ENCODE measurements around the gene PDCD2L.

The PDCD2L gene

DNA sequence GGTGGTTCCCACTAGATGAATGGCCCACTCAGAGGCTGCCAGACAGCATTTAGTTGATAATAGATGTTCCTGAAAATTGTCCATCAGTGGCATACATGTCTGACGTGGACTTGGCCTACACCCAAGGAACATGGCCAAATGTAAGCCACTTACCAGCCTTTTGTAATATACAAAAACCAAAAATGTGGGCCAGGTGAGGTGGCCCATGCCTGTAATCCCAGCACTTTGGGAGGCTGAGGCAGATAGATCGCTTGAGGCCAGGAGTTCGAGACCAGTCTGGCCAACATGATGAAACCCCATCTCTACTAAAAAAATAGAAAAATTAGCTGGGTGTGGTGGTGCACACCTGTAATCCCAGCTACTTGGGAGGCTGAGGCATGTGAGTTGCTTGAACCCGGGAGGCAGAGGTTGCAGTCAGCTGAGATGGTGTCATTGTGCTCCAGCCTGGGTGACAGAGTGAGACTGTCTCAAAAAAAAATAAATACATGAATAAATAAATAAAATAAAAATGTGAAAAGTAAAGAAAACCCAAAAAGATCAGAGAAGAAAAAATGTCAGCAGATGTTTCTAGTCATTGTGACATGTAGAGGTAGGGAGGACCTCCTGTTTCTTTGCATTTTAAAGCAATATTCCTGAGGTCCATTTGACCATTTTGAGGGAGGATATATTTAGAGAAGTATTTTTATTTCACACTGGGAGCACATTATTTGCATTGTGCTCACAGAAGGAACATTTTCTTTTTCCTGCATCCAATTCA is 70.2 kb downstream of the PDCD2L start:
- DNase-seq: no peak

DNA sequence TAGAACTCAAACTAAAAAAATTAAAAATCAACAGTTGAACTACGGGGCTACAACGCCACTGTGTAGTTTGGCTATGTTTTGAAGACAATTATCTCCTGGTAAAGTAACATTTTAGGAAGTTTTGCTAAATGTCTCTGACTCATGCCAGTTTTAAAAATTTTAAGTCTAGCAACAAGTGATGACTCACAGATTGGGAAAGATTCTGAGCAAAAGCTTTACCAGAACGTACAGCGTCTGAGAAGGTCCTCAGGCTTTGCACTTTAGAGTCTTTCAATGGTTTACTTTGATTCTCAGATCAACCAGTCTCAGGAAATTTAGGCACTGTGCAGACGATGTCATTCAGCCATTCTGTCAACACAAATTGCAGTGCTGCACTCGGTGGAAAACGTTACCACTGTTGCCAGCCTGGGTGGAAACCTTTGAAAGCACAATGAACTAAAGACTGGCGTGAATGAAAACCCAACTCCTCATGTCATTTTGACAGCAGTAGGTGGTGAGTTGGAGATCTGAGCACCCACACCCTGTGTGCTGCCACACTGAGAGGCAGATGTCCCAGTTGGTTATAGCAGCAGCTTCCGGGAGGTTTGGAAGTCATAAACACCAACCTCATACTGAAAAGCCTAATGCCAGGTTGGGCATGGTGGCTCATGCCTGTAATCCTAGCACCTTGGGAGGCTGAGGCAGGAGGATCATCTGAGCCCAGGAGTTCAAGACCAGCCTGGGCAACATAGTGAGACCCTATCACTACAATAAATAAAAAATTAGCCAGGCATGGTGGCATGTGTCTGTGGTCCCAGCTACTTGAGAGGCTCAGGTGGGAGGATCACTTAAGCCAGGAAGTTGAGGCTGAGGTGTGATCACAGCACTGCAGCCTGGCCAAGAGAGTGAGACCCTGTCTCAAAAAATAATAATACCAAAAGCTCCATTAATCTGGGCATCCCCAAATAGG is 71.1 kb downstream of the PDCD2L start:
- DNase-seq: no peak

Measured in NCI-H510A (cell line).